Mucosa of descending colon (tissue), 3 donors: ENCODE measurements around the gene ETS2. TPM values are rescaled to one million over a fixed set of nuclear protein-coding genes. Genes with fewer than 3 reads are reported as not detected.

Experiments
- ATAC-seq: fragments of 200-7000 bp; cut with Tn5 transposase; one replicate; pipeline ENCODE4 v1.9.1; 2020; ENCODE audit warnings: mild to moderate bottlenecking, moderate library complexity
- DNase-seq, 3 donors: peaks; one replicate each; pipeline ENCODE4 v3.0.0-alpha.2; 2020
- H3K36me3 ChIP-seq: fragments of 200-600 bp; one replicate; pipeline ENCODE4 v1.8.0; 2021; ENCODE audit warnings: low read depth, mild to moderate bottlenecking
- H3K4me1 ChIP-seq: fragments of 200-600 bp; one replicate; pipeline ENCODE4 v1.8.0; 2021; ENCODE audit warnings: low read depth, mild to moderate bottlenecking
- H3K4me3 ChIP-seq: fragments of 200-600 bp; one replicate; pipeline ENCODE4 v1.8.0; 2021; ENCODE audit warnings: mild to moderate bottlenecking
- H3K9me3 ChIP-seq: fragments of 200-600 bp; one replicate; pipeline ENCODE4 v1.8.0; 2021; ENCODE audit warnings: mild to moderate bottlenecking
- intact Hi-C, 2 donors: fragments of 100-400 bp; cut with DNase I in 1 of 2; cut with micrococcal nuclease in 1 of 2; formaldehyde crosslinking; loops; one replicate each; pipeline versions ENCODE4 v1.11.0 to v1.11.1; 2022; cut with DNase I, micrococcal nuclease
- total RNA-seq, 3 donors: library from RNA; stranded (reverse); fragmentation: NEBNext Ultra II Directional in 2 of 3; extraction: Animal tissue kit (Norgen Biotek cat#: 25700) in 2 of 3; gene quantifications; one replicate each; pipeline versions ENCODE4 v1.2.1 to v1.2.4, GENCODE V29; 2021 to 2023
- TF ChIP-seq, protein P1 (sequence below): fragments of 200-600 bp; IDR thresholded peaks from one replicate; pipeline ENCODE4 v1.8.0; 2022; ENCODE audit warnings: antibody characterized with exemption, mild to moderate bottlenecking
- donor health status: DM: no; HTN: no; CAD: no; lungs with moderate emphysema.
- donor health status: DM: no; HTN: no; CAD: no.
- donor health status: DM: no; HTN: yes; CAD: no.

Gene ETS2
- total RNA-seq, 3 donors from 2014 or later, result 115 to 222 (median 171) TPM

DNA sequence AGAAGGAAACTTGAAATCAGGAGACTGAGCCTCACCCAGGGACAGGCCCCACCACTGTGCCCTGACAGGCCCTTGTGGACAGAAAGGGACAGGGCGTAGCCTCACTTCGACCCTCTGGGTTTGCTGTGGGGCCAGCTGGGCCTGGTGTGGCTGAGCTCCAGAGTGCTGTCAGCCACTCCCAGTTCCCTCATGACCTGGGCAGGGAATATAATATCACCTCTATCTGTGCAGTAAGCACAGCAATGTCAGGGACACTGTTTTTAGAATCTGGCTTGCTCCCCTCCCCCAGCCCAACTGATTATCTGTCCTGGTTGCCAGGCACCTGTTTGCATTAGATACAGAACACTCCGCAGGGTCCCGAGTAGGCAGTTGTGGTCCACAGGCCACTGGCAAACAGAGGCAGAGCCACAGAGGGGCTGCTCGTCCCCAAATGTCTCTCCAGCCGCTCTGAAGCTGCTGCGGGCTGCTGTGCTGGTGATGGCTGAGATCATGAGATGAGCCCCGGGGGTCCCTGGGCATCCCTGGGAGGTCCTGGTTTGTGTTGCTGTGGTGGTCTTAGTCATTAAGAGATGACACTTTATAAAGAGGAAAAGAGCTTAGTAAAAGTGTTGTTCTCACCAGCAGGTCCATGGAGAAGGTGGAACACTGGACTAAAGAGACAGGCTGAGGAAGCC, 51.6 kb downstream of the ETS2 start:
- Histone ChIP-seq H3K4me1 (no peaks in the 10 kb centered on the region), H3K4me3 (no peak overlapping the region), H3K36me3 (no peaks in the 10 kb centered on the region), H3K9me3 (no peaks in the 10 kb centered on the region)
- ATAC-seq (peak; percentile 79), DNase-seq (no peak)
- TF ChIP-seq, protein P1, sequence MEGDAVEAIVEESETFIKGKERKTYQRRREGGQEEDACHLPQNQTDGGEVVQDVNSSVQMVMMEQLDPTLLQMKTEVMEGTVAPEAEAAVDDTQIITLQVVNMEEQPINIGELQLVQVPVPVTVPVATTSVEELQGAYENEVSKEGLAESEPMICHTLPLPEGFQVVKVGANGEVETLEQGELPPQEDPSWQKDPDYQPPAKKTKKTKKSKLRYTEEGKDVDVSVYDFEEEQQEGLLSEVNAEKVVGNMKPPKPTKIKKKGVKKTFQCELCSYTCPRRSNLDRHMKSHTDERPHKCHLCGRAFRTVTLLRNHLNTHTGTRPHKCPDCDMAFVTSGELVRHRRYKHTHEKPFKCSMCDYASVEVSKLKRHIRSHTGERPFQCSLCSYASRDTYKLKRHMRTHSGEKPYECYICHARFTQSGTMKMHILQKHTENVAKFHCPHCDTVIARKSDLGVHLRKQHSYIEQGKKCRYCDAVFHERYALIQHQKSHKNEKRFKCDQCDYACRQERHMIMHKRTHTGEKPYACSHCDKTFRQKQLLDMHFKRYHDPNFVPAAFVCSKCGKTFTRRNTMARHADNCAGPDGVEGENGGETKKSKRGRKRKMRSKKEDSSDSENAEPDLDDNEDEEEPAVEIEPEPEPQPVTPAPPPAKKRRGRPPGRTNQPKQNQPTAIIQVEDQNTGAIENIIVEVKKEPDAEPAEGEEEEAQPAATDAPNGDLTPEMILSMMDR, result no peak
- intact Hi-C loops, result no loop called here

DNA sequence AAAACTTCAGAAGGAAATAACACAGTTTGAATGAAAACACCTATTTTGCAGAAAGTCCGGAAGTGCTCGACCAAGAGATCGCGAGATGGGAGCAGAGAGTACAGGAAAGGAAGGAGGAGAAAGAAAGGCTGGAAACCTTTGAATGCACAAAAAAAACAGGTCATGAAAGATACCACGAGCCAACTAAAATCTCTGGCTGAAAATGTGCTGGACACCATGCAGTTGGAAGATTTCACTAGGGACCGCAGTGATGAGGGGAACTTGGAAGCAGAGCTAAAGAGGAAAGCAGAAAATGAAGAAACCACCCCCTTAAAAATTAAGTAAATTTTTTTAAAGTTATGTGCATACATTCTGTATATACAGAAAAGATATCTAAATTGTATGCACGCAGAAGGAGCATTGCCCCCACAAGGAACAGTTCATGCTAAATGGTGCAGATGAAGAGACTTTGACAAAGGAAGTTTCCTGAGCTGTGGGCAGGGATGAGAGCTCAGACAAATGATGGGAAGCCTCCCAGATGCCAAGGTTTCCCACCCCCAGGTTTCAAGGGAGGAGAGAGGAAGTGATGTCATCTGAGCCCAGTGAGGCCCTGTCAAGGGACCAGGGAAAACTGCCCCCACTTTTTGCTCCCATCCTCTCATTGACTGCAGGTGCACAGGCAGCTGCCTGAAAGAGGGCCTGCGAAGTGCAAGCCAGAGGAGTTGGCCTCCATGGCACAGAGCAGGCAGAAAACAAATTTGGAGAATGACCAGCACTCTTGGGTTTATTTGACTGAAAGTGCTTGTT, 52.5 kb downstream of the ETS2 start:
- intact Hi-C loops, result no loop called here
- H3K4me1 ChIP-seq, result no peaks in the 10 kb centered on the region
- no peak overlapping the region for H3K4me3 ChIP-seq
- H3K9me3 ChIP-seq, result no peaks in the 10 kb centered on the region
- TF ChIP-seq, protein P1, result no peak
- H3K36me3 ChIP-seq, result no peaks in the 10 kb centered on the region
- DNase-seq (no peak), ATAC-seq (no peak)

DNA sequence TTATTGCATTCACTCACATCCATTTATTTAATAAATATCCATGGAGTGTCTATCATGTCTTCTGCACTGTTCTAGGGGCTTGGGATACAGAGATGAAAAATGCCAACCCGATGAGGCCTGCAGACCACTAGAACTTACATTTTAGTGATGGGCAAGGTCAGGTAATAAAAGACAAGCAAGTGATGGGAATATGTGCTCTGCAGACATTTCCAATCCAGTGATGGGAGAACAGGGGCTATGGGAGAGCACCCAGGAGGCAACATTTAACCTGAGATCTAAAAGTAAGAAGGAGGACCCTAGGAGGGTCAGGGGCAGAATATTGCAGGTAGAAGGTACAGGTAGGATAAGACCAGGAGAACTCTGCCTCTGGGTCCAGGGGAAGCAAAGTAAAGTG, 53.1 kb downstream of the ETS2 start:
- no peaks in the 10 kb centered on the region for H3K4me1 ChIP-seq
- intact Hi-C loops, result no loop called here
- DNase-seq (no peak), ATAC-seq (no peak)
- no peak overlapping the region for H3K4me3 ChIP-seq
- H3K36me3 ChIP-seq, result no peaks in the 10 kb centered on the region
- no peaks in the 10 kb centered on the region for H3K9me3 ChIP-seq
- TF ChIP-seq, protein P1, result no peak

DNA sequence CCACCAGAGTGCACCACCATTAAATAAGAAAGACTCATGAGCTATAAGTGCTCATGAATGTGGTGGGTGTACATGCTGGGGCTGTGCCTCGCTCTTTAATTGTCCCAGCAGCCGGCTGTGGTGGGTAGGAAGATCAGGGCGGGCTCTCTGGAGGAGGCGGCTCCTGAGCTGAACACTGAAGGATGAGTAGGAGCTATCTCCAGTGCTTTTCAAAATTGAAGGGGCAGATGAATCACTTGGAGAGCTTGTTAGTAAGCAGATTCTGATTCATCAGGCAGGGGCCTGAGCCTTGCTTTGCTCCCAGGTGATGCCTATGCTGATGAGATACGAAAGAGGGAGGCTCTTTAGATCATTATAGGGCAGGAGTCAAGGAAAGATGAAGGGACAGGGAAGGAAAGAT, 54.1 kb downstream of the ETS2 start:
- no peaks in the 10 kb centered on the region for H3K36me3 ChIP-seq
- H3K4me3 ChIP-seq, result no peak overlapping the region
- no peak for DNase-seq
- TF ChIP-seq, protein P1, result no peak
- no peaks in the 10 kb centered on the region for H3K4me1 ChIP-seq
- H3K9me3 ChIP-seq, result no peaks in the 10 kb centered on the region
- ATAC-seq, result no peak
- intact Hi-C loops, result no loop called here

DNA sequence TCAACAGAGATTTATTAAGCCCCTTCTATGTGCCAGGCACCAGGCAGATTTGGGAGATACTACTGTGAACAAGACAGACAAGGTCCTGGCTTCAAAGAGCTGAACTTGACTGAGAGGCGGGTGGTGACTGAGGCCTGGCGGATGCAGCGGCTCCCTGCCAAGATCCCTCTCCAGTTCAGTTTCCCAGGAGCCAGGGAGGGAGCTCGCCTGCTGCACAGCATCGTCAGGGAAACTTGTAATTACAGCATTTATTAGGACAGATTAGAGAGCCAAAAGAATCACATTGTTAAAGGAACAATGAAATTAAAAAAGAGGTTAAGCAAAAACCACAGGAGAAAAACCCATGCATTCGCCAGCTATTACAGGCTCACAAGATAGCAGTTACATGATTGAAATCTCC, 55.3 kb downstream of the ETS2 start:
- intact Hi-C loops, result no loop called here
- no peaks in the 10 kb centered on the region for H3K36me3 ChIP-seq
- no peak for DNase-seq
- no peaks in the 10 kb centered on the region for H3K9me3 ChIP-seq
- TF ChIP-seq, protein P1, result no peak
- no peak for ATAC-seq
- no peaks in the 10 kb centered on the region for H3K4me1 ChIP-seq
- H3K4me3 ChIP-seq, result no peak overlapping the region
